HCT116 (cell line): Measurements from ENCODE around the gene RPN1. TPM values are rescaled to one million over a fixed set of nuclear protein-coding genes. Genes with fewer than 3 reads are reported as not detected.

Experiments used
- ATAC-seq: fragments of 200-7000 bp; cut with Tn5 transposase; 2 replicates; pipeline ENCODE4 v1.9.1; 2020; ENCODE audit warnings: mild to moderate bottlenecking, moderate library complexity
- BruUV-seq: library from RNA; stranded (reverse); fragments of 400-500 nt; replicated peaks from 2 replicates; lab custom pipeline; 2021; lab: Mats Ljungman, UMichigan
- CTCF ChIA-PET: fragments of 300-600 bp; sonication (Branson Sonifier 250); formaldehyde crosslinking; loops from one replicate; lab custom pipeline; 2021; ENCODE audit warnings: antibody characterized with exemption; lab: Charles Lee
- POLR2A ChIA-PET: fragments of 300-600, 350-600 bp; sonication (Branson Sonifier 250); formaldehyde crosslinking; loops from one replicate; lab custom pipeline; 2021; ENCODE audit warnings: antibody characterized with exemption; lab: Charles Lee
- RAD21 ChIA-PET, 2 experiments: fragments of 300-600 bp; sonication (Branson Sonifier 250); formaldehyde crosslinking; loops; one replicate each; lab custom pipeline; 2023; ENCODE audit warnings: low total read pairs in 2 of 2; ENCODE audit not compliant: uncharacterized antibody in 2 of 2, unreplicated experiment in 2 of 2, low non-redundant PET in 1 of 2; lab: Charles Lee
- DNase-seq: peaks from one replicate; pipeline ENCODE4 v3.0.0-alpha.2; 2010; ENCODE audit warnings: low read depth, low spot score
- H2AFZ ChIP-seq: fragments of 200-600 bp; shearing (Covaris generic), sonication (generic); 2 replicates; pipeline ENCODE4 v1.6.1; 2017; ENCODE audit warnings: low read depth, mixed run types, mixed read lengths, antibody characterized with exemption, low read length; ENCODE audit not compliant: poor library complexity, severe bottlenecking
- H3K27ac ChIP-seq: 2 replicates; pipeline ENCODE4 v1.5.1; 2012; ENCODE audit warnings: low read depth, low read length
- H3K27me3 ChIP-seq: fragments of 200-600 bp; sonication (generic); 2 replicates; pipeline ENCODE4 v1.6.1; 2016; ENCODE audit warnings: mixed run types, low read length, mixed read lengths; ENCODE audit not compliant: insufficient read depth
- H3K36me3 ChIP-seq, 2 experiments: fragments of 200-500 bp in 1 of 2; fragments of 200-600 bp in 1 of 2; sonication (Bioruptor generic) in 1 of 2; sonication (generic) in 1 of 2; 2 replicates each; pipeline versions ENCODE4 v1.5.1 to v1.6.1; 2014 to 2016; ENCODE audit warnings: low read length in 2 of 2, inconsistent platforms in 1 of 2, mixed read lengths in 1 of 2, mixed run types in 1 of 2; ENCODE audit not compliant: insufficient read depth in 2 of 2, control insufficient read depth in 1 of 2
- H3K4me1 ChIP-seq, 2 experiments: fragments of 200-600 bp in 1 of 2; sonication (generic) in 1 of 2; 2 replicates each; pipeline versions ENCODE4 v1.5.1 to v1.6.1; 2012 to 2017; ENCODE audit warnings: low read length in 2 of 2, inconsistent platforms in 1 of 2, mild to moderate bottlenecking in 1 of 2, mixed read lengths in 1 of 2, mixed run types in 1 of 2, moderate library complexity in 1 of 2; ENCODE audit not compliant: insufficient read depth in 2 of 2, control insufficient read depth in 1 of 2
- H3K4me2 ChIP-seq: fragments of 200-600 bp; sonication (generic); 2 replicates; pipeline ENCODE4 v1.6.1; 2017; ENCODE audit warnings: mixed run types, low read length, mixed read lengths
- H3K4me3 ChIP-seq, 2 experiments: fragments of 200-600 bp in 1 of 2; sonication (generic) in 1 of 2; replicated peaks in 1 of 2; 2 replicates each; pipeline ENCODE4 v1.5.1; 2011 to 2016; ENCODE audit warnings: low read length in 2 of 2, control low read depth in 1 of 2, low read depth in 1 of 2, mild to moderate bottlenecking in 1 of 2, mixed read lengths in 1 of 2, mixed run types in 1 of 2
- H3K79me2 ChIP-seq: fragments of 200-600 bp; sonication (generic); 2 replicates; pipeline ENCODE4 v1.6.1; 2017; ENCODE audit warnings: mild to moderate bottlenecking, mixed run types, low read length, moderate library complexity, mixed read lengths; ENCODE audit not compliant: insufficient read depth
- H3K9ac ChIP-seq: fragments of 200-600 bp; sonication (generic); 2 replicates; pipeline ENCODE4 v1.6.1; 2016; ENCODE audit warnings: low read length, mixed read lengths
- H3K9me2 ChIP-seq: fragments of 200-600 bp; sonication (generic), shearing (Covaris generic); 2 replicates; pipeline ENCODE4 v1.6.1; 2017; ENCODE audit warnings: mixed run types, mild to moderate bottlenecking, moderate library complexity; ENCODE audit not compliant: insufficient read depth
- H3K9me3 ChIP-seq, 2 experiments: fragments of 200-500 bp in 1 of 2; fragments of 200-600 bp in 1 of 2; sonication (Bioruptor generic) in 1 of 2; sonication (generic) in 1 of 2; 2 replicates each; pipeline ENCODE4 v1.6.1; 2014 to 2017; ENCODE audit warnings: low read length in 2 of 2, mixed read lengths in 2 of 2, inconsistent platforms in 1 of 2, low read depth in 1 of 2, mild to moderate bottlenecking in 1 of 2, mixed run types in 1 of 2, moderate library complexity in 1 of 2; ENCODE audit not compliant: control insufficient read depth in 1 of 2, insufficient read depth in 1 of 2
- H4K20me1 ChIP-seq: fragments of 200-600 bp; sonication (generic), shearing (Covaris generic); 2 replicates; pipeline ENCODE4 v1.6.1; 2017; ENCODE audit warnings: mixed run types, mild to moderate bottlenecking, moderate library complexity; ENCODE audit not compliant: insufficient read depth
- ATF3 ChIP-seq: IDR thresholded peaks from 2 replicates; pipeline ENCODE4 v1.6.1; 2012
- CEBPB ChIP-seq: IDR thresholded peaks from 2 replicates; pipeline ENCODE4 v1.6.1; 2012; ENCODE audit warnings: low read depth
- CTCF ChIP-seq, 3 experiments: fragments of 200-600 bp in 1 of 3; sonication (generic) in 1 of 3; IDR thresholded peaks in 2 of 3; conservative IDR thresholded peaks in 1 of 3; 2 replicates each; pipeline ENCODE4 v1.5.1; 2012 to 2017; ENCODE audit warnings: low read depth in 2 of 3, low read length in 2 of 3, antibody characterized with exemption in 1 of 3, borderline replicate concordance in 1 of 3, control low read depth in 1 of 3, mild to moderate bottlenecking in 1 of 3, mixed read lengths in 1 of 3, mixed run types in 1 of 3, moderate library complexity in 1 of 3; ENCODE audit not compliant: insufficient read depth in 1 of 3
- EZH2 ChIP-seq: fragments of 200-600 bp; sonication (generic); IDR thresholded peaks from 2 replicates; pipeline ENCODE4 v1.6.1; 2017; ENCODE audit warnings: antibody characterized with exemption, mixed run types
- EZH2phosphoT487 ChIP-seq: fragments of 200-600 bp; IDR thresholded peaks from 2 replicates; pipeline ENCODE4 v1.6.1; 2018; ENCODE audit warnings: antibody characterized with exemption, borderline replicate concordance
- MAX ChIP-seq: IDR thresholded peaks from 2 replicates; pipeline ENCODE4 v1.6.1; 2012
- YY1 ChIP-seq: IDR thresholded peaks from 2 replicates; pipeline ENCODE4 v1.6.1; 2011; ENCODE audit warnings: low read length, low read depth, moderate library complexity, mild to moderate bottlenecking; ENCODE audit not compliant: insufficient replicate concordance; ENCODE audit errors: extremely low read depth
- intact Hi-C: fragments of 100-400 bp; cut with micrococcal nuclease; formaldehyde crosslinking; loops from 2 replicates; pipeline ENCODE4 v1.10.0; 2022
- total RNA-seq: library from RNA; stranded (reverse); gene quantifications from one replicate; pipeline ENCODE4 v1.2.1, GENCODE V29; 2021; ENCODE audit not compliant: unreplicated experiment

The RPN1 gene
- total RNA-seq, 1 experiment from 2014 or later: 218 TPM

- Histone ChIP-seq H3K9me2 (no peaks in the 10 kb centered on the region), H3K4me1 (peaks cover 13 to 33% of the 10 kb centered on the region in 2 experiments; a peak in 3 of 4 replicates), H4K20me1 (no peaks in the 10 kb centered on the region), H3K9me3 (no peaks in the 10 kb centered on the region), H3K4me3 (peak overlapping the region; percentile 60 to 73), H3K36me3 (no peaks in the 10 kb centered on the region), H3K9ac (peak overlapping the region; percentile 76), H3K27ac (peak overlapping the region; percentile 90), H2AFZ (no peak overlapping the region), H3K27me3 (no peaks in the 10 kb centered on the region), H3K4me2 (peak overlapping the region; percentile 81), H3K79me2 (no peaks in the 10 kb centered on the region)
- ChIA-PET POLR2A (interaction anchor here (1.1 kb wide), 1 partner anchor 10 kb away, joined by 3 read pairs; no protein-coding TSS in a partner anchor), RAD21 (no interaction called here), CTCF (interaction anchor here (1.3 to 2.3 kb wide), 7 partner anchors 10 to 164 kb away, joined by 4 to 30 read pairs (median 6); no protein-coding TSS in a partner anchor)
- BruUV-seq: no TSS peak
- intact Hi-C loops: loop anchor here (2.0 to 5.0 kb wide), 3 partner anchors 31 to 105 kb away; partner anchors contain the start of genes RAB7A and RPN1
- no peak for TF ChIP-seq YY1
- TF ChIP-seq EZH2phosphoT487: no peak
- TF ChIP-seq EZH2: no peak
- TF ChIP-seq MAX: no peak
- TF ChIP-seq CEBPB: no peak
- TF ChIP-seq ATF3: no peak
- TF ChIP-seq CTCF (IDR thresholded peaks at IDR 0.05 in 2 of 3, conservative IDR thresholded peaks at IDR 0.05 in 1 of 3; ENCODE audit: borderline replicate concordance in 1 of 3, insufficient read depth in 1 of 3, low read depth in 2 of 3, low read length in 2 of 3): no peak
- no peak for DNase-seq
- ATAC-seq: no peak
Measured at GRCh38 chr3:128681369-128681829, 30.8 kb upstream of the RPN1 start.
